ENCODE measurements around the gene KANTR.
"Not testable (repeated sequence)": the region's sequence is repeated elsewhere in the genome, so short reads cannot be mapped to it uniquely, and the experiment has no call there.

The KANTR gene

GRCh38 chrX:53133400-53133799 lies 39.5 kb downstream of the KANTR start:
- DNase-seq, result peak; percentile 1

- DNase-seq, result no peak
Observed at GRCh38 chrX:53135581-53135980, 41.6 kb downstream of the KANTR start.

GRCh38 chrX:53153581-53153980 lies 59.6 kb downstream of the KANTR start:
- DNase-seq, result no peak

- no peak for DNase-seq
Observed at GRCh38 chrX:53155512-53156206, 61.7 kb downstream of the KANTR start.

GRCh38 chrX:53156207-53156596 lies 62.3 kb downstream of the KANTR start:
- DNase-seq, result no peak

DNA sequence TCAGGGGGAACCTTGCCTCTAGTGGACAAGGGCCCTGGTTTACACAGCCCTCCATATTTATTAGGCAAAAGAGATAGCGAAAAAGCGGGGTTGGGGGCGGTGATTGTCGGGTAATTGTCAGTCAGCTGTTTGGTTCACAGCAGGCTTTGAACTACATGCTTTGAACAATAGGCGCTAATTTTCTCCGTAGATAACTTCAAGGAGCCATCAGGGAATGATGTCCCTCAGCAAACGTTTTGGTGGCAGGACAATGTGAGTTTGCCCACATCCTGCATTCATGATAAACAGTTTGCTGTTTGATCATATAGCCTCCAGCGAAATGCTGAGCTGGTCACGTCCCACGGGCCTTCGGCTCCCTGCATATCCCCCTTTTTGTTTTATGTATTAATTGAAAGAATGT lies 65.2 kb downstream of the KANTR start:
- DNase-seq, result no peak

GRCh38 chrX:53160297-53160983 lies 66.5 kb downstream of the KANTR start:
- DNase-seq, result no peak

- DNase-seq, result no peak
Observed at GRCh38 chrX:53163436-53163835, 69.5 kb downstream of the KANTR start.

GRCh38 chrX:53164566-53164965 lies 70.6 kb downstream of the KANTR start:
- not testable (repeated sequence) for DNase-seq

DNA sequence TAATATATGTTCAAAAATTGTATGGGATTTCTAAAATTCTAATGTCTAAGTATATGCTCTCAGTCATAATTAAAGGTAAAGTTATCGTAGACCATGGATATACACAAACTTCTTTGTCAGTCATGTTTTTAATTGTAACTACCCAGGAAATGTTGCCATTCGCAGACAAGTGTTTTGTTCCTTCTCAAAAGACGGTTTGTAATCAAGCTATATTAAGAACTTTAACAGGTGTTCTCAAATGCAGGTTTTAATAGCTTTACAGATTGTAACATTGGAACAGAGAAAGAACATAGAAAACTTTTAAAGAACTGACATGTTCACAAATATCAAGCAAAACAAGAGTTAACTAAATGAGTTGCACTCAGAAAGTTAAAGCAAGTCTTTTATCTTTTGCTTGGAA lies 72.2 kb downstream of the KANTR start:
- DNase-seq, result no peak

- no peak for DNase-seq
Observed at GRCh38 chrX:53171356-53171755, 77.4 kb downstream of the KANTR start.
